GM21515 (cell line): ENCODE results near the gene EXOC1L.

ENCODE experiments used
- ATAC-seq: cut with Tn5 transposase; IDR thresholded peaks from one replicate; pipeline ENCODE4 v1.9.1; 2021; ENCODE audit not compliant: unreplicated experiment

EXOC1L gene

DNA sequence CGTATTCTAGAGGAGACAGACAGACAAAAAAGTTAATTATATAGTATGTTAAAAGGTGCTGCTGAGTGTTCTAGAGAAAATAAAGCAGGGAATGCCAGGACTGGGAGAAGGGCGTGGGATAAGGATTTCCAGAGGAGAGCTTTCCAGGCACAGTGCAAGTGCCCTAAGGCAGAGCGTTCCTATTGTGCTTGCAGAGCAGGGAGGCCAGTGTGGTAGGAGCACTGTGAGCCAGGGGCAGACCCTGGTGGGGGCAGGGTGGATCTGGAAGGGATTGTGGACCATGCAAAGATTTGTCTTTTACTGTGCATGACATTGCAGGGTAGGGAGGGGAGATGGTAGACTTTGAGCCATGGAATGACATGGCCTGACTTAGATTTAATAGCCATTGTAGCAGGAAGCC is 59.6 kb downstream of the EXOC1L start:
- ATAC-seq, result no peak

DNA sequence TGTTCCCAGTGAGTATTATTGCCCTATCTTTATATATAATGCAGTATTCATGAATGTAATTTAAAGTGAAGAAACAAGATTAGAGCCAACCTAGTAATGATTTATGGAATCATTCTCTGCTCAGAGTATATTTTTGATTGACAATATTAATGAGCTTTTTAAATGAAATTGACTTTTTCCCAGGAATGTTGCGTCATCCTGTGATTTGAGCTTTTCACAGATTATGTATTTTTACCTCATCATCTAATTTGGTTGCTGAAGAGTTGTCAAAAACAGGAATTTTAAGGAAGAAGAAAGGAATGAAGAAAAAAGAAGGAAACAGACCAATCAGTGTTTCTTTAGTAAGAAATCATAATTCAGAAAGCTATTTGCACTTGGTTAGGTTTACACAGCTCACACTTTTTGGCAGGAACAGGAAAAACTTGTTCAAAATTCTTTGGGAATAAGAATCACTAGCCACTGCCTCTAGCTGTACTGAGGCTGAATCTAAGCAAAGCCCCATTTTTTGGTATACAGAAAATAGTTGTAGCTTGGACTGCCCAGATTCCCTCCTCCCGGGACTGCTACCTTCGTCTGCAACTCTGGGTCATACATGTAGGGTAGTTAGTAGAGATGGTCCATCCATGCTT is 61.2 kb downstream of the EXOC1L start:
- no peak for ATAC-seq

DNA sequence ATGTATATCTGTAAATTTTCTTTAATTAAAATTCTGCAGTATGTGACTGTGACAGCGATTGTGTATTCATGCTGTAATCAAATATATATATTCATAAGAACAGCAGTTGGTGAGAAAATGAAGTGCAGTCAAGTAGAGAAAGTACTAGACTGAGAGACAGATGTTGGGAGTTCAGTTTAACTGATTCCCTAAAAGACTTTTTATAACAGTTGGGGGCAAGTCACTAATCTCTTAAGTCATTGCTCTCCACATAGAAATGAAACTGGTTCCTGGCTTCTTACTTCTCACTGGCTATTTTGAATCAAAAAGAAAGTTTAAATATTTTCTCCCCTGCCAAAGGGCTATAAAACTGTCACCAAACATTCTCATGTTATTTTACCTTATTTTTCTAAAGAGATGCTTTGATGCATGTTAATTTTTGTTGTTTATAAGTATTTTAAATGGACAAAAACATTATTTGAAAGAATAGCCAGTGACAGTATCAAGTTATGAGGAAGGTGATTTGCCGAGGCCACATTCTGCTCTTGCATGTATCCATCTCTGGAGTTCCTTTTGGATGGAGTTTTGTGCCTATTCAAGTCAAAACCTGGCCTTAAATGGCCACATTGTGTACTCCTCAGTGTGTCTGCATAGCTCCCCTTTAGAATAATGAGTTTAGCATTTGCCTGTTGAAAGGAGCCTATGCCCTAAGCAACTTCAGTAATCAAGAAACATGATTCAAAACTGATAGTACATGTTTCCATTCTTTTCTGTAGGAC is 64.7 kb downstream of the EXOC1L start:
- no peak for ATAC-seq

DNA sequence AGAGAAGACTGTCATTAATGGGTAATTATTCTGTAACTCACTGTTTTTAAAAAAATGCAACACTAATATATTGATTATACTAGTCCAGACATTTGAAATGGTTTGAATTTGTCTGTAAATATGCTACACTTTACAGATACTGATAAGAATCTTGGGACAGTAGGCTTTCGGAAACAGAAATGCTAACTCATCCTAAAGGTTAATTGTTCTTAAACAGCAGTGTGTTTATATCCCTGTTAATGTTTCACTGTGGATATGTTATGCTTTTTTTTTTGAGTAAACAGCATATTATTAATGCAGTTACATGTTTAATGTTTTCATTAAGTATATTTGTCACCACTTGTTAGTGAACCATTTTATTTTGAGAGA is 65.2 kb downstream of the EXOC1L start:
- no peak for ATAC-seq
